GM23248 (cell line): ENCODE measurements around the gene PLD1.

Source experiments
- EZH2 ChIP-seq: fragments of 200-600 bp; sonication (generic); IDR thresholded peaks from 2 replicates; pipeline ENCODE4 v1.6.1; 2018; ENCODE audit warnings: antibody characterized with exemption, mild to moderate bottlenecking; ENCODE audit not compliant: insufficient read depth, poor library complexity, severe bottlenecking
- EZH2phosphoT487 ChIP-seq: fragments of 200-600 bp; sonication (generic); IDR thresholded peaks from 2 replicates; pipeline ENCODE4 v1.6.1; 2018; ENCODE audit warnings: antibody characterized with exemption, moderate library complexity, mild to moderate bottlenecking, low read depth; ENCODE audit not compliant: insufficient read depth

DNA sequence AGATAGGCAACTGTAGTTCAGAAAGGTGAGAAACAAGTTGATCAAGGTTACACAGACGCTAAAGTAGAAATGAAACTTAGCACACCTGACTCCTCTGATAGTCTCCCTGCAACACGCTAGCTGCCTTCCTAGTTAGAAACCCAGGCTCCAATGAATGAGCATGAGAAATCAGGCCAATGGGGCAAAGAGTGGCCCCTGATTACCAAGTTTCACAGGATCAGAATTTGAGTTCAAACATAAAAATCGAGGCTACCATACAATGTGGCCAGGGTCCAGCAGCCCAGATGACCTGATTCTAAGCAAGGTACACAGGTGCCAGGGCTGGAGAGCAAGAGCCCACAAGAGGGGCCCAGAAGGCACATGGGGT, 7.7 kb downstream of the PLD1 start:
- TF ChIP-seq EZH2 (no peak), EZH2phosphoT487 (no peak)
